HG02981 (cell line): ENCODE measurements around the gene DISP2.

Experiments used
- ATAC-seq: cut with Tn5 transposase; IDR thresholded peaks from one replicate; pipeline ENCODE4 v1.9.1; 2021; ENCODE audit warnings: mild to moderate bottlenecking, moderate library complexity; ENCODE audit not compliant: unreplicated experiment

DISP2 gene

GRCh38 chr15:40325188-40325587, 32.8 kb upstream of the DISP2 start:
- ATAC-seq: no peak

GRCh38 chr15:40325700-40326099, 32.3 kb upstream of the DISP2 start:
- no peak for ATAC-seq

GRCh38 chr15:40327457-40327856, 30.6 kb upstream of the DISP2 start:
- no peak for ATAC-seq

- ATAC-seq: no peak
These were observed 29.8 kb upstream of the DISP2 start for GRCh38 chr15:40328176-40328575.

GRCh38 chr15:40328751-40329150, 29.3 kb upstream of the DISP2 start:
- no peak for ATAC-seq

GRCh38 chr15:40329804-40330203, 28.2 kb upstream of the DISP2 start:
- no peak for ATAC-seq

- no peak for ATAC-seq
These were observed 27.6 kb upstream of the DISP2 start for GRCh38 chr15:40330368-40330836.

GRCh38 chr15:40331026-40331425, 27.0 kb upstream of the DISP2 start:
- no peak for ATAC-seq

- no peak for ATAC-seq
These were observed 26.4 kb upstream of the DISP2 start for GRCh38 chr15:40331637-40332036.

GRCh38 chr15:40332113-40332781, 25.8 kb upstream of the DISP2 start:
- ATAC-seq: no peak

GRCh38 chr15:40333922-40334492, 24.0 kb upstream of the DISP2 start:
- no peak for ATAC-seq

- ATAC-seq: no peak
These were observed 23.5 kb upstream of the DISP2 start for GRCh38 chr15:40334541-40334940.

- no peak for ATAC-seq
These were observed 22.9 kb upstream of the DISP2 start for GRCh38 chr15:40334941-40335795.

GRCh38 chr15:40335938-40336743, 21.9 kb upstream of the DISP2 start:
- ATAC-seq: no peak

GRCh38 chr15:40336744-40337122, 21.3 kb upstream of the DISP2 start:
- no peak for ATAC-seq

GRCh38 chr15:40337597-40337996, 20.4 kb upstream of the DISP2 start:
- ATAC-seq: no peak

GRCh38 chr15:40338041-40338657, 19.9 kb upstream of the DISP2 start:
- ATAC-seq: no peak

- no peak for ATAC-seq
These were observed 18.9 kb upstream of the DISP2 start for GRCh38 chr15:40338921-40339620.

GRCh38 chr15:40339621-40339945, 18.4 kb upstream of the DISP2 start:
- no peak for ATAC-seq

- ATAC-seq: no peak
These were observed 17.8 kb upstream of the DISP2 start for GRCh38 chr15:40340038-40340739.
